Liver (tissue), 3 donors: ENCODE results near the gene PAXIP1.

Source experiments
- ATF3 ChIP-seq: IDR thresholded peaks from 2 replicates; pipeline ENCODE4 v1.6.1; 2016; ENCODE audit warnings: antibody characterized with exemption
- CTCF ChIP-seq: fragments of 150-350 bp; IDR thresholded peaks from 2 replicates; pipeline ENCODE4 v1.5.1; 2017; ENCODE audit warnings: improper control_type of control experiment, low read depth, low read length; ENCODE audit not compliant: missing input control
- EGR1 ChIP-seq, 2 donors: IDR thresholded peaks; 2 replicates each; pipeline ENCODE4 v1.6.1; 2016 to 2018; ENCODE audit warnings: antibody characterized with exemption in 2 of 2, low read depth in 2 of 2
- FOXA1 ChIP-seq: IDR thresholded peaks from 2 replicates; pipeline ENCODE4 v1.6.1; 2016; ENCODE audit warnings: antibody characterized with exemption
- GABPA ChIP-seq, 2 donors: IDR thresholded peaks in 1 of 2; conservative IDR thresholded peaks in 1 of 2; 2 replicates each; pipeline ENCODE4 v1.6.1; 2016; ENCODE audit warnings: antibody characterized with exemption in 2 of 2, mild to moderate bottlenecking in 1 of 2, moderate library complexity in 1 of 2
- JUND ChIP-seq, 2 donors: IDR thresholded peaks; 2 replicates each; pipeline ENCODE4 v1.6.1; 2016; ENCODE audit warnings: antibody characterized with exemption in 2 of 2
- MAX ChIP-seq: IDR thresholded peaks from 2 replicates; pipeline ENCODE4 v1.6.1; 2016; ENCODE audit warnings: antibody characterized with exemption
- NR2F2 ChIP-seq: IDR thresholded peaks from 2 replicates; pipeline ENCODE4 v1.6.1; 2016; ENCODE audit warnings: antibody characterized with exemption
- RAD21 ChIP-seq, 2 donors: IDR thresholded peaks; 2 replicates each; pipeline ENCODE4 v1.6.1; 2016; ENCODE audit warnings: antibody characterized with exemption in 2 of 2, mild to moderate bottlenecking in 2 of 2
- REST ChIP-seq: IDR thresholded peaks from 2 replicates; pipeline ENCODE4 v1.6.1; 2016; ENCODE audit warnings: antibody characterized with exemption, mild to moderate bottlenecking
- TAF1 ChIP-seq: conservative IDR thresholded peaks from 2 replicates; pipeline ENCODE4 v1.6.1; 2016; ENCODE audit warnings: antibody characterized with exemption, mild to moderate bottlenecking
- YY1 ChIP-seq: IDR thresholded peaks from 2 replicates; pipeline ENCODE4 v1.6.1; 2016; ENCODE audit warnings: antibody characterized with exemption, mild to moderate bottlenecking
- donor health status: healthy.
- donor health status: healthy.

GRCh38 chr7:155017834-155018233, 14.9 kb upstream of the PAXIP1 start:
- no peak for TF ChIP-seq CTCF
- TF ChIP-seq REST = no peak
- TF ChIP-seq FOXA1 = no peak
- no peak for TF ChIP-seq TAF1
- TF ChIP-seq GABPA (IDR thresholded peaks at IDR 0.05 in 1 of 2, conservative IDR thresholded peaks at IDR 0.05 in 1 of 2) = no peak
- no peak for TF ChIP-seq MAX
- no peak for TF ChIP-seq JUND (IDR thresholded peaks at IDR 0.05)
- TF ChIP-seq ATF3 = no peak
- TF ChIP-seq YY1 = no peak
- no peak for TF ChIP-seq EGR1 (IDR thresholded peaks at IDR 0.05; ENCODE audit: low read depth in 2 of 2)
- TF ChIP-seq RAD21 (IDR thresholded peaks at IDR 0.05) = no peak
- TF ChIP-seq NR2F2 = no peak
